ENCODE data around the gene TMEM119. TPM values are rescaled to one million over a fixed set of nuclear protein-coding genes. Genes with fewer than 3 reads are reported as not detected.

The TMEM119 gene
- polyA plus RNA-seq, 1 experiment = 60.3 TPM

GRCh38 chr12:108607981-108608600 is 10.2 kb upstream of the TMEM119 start:
- DNase-seq (ENCODE audit: low read depth, low spot score) = no peak
- TF ChIP-seq, protein P1, sequence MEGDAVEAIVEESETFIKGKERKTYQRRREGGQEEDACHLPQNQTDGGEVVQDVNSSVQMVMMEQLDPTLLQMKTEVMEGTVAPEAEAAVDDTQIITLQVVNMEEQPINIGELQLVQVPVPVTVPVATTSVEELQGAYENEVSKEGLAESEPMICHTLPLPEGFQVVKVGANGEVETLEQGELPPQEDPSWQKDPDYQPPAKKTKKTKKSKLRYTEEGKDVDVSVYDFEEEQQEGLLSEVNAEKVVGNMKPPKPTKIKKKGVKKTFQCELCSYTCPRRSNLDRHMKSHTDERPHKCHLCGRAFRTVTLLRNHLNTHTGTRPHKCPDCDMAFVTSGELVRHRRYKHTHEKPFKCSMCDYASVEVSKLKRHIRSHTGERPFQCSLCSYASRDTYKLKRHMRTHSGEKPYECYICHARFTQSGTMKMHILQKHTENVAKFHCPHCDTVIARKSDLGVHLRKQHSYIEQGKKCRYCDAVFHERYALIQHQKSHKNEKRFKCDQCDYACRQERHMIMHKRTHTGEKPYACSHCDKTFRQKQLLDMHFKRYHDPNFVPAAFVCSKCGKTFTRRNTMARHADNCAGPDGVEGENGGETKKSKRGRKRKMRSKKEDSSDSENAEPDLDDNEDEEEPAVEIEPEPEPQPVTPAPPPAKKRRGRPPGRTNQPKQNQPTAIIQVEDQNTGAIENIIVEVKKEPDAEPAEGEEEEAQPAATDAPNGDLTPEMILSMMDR (IDR thresholded peaks at IDR 0.05; ENCODE audit: low read depth, low read length) = no peak
- Histone ChIP-seq H3K27ac (ENCODE audit: low read depth, low read length) (no peak overlapping the region), H3K4me3 (ENCODE audit: low read depth, low read length) (no peak overlapping the region), H3K9me3 (ENCODE audit: control insufficient read depth, insufficient read depth, low read length) (no peaks in the 10 kb centered on the region; the same call in 1 of the 2 replicates), H3K27me3 (ENCODE audit: control insufficient read depth, insufficient read depth, low read length) (no peaks in the 10 kb centered on the region)
- POLR2A ChIA-PET = no interaction called here
- CTCF ChIA-PET = interaction anchor here (1.0 to 3.7 kb wide), 3 partner anchors 9 to 44 kb away, joined by 3 to 12 read pairs (median 9); no protein-coding TSS in a partner anchor

DNA sequence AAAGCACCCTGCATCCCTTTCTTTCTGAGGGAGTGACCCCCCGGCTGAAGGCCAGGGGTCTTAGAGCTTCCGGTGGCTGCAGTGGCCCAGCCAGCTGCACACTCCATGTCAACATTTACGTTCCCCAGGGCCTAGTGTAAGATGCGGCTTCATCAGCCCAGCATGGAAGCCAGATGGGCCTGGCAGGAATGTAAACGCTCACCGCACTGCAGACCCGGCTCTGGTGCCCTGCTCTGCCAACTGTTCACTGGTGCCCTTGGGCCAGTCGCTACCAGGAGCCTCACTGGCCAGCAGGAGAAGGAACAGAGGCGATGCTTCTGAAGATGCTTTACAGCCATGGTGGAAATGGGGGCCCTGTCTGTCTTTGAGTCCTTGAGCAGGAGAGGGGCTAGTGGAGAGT is 8.6 kb upstream of the TMEM119 start:
- Histone ChIP-seq H3K4me3 (ENCODE audit: low read depth, low read length) (no peak overlapping the region), H3K27me3 (ENCODE audit: control insufficient read depth, insufficient read depth, low read length) (no peaks in the 10 kb centered on the region), H3K27ac (ENCODE audit: low read depth, low read length) (no peak overlapping the region), H3K9me3 (ENCODE audit: control insufficient read depth, insufficient read depth, low read length) (no peaks in the 10 kb centered on the region; the same call in 1 of the 2 replicates)
- CTCF ChIA-PET = interaction anchor here (0.8 to 3.7 kb wide), 3 partner anchors 12 to 42 kb away, joined by 4 to 12 read pairs (median 9); no protein-coding TSS in a partner anchor
- TF ChIP-seq, protein P1 (IDR thresholded peaks at IDR 0.05; ENCODE audit: low read depth, low read length) = no peak
- DNase-seq (ENCODE audit: low read depth, low spot score) = no peak
- POLR2A ChIA-PET = no interaction called here

GRCh38 chr12:108605690-108606406 is 8.0 kb upstream of the TMEM119 start:
- TF ChIP-seq, protein P1 (IDR thresholded peaks at IDR 0.05; ENCODE audit: low read depth, low read length) = no peak
- DNase-seq (ENCODE audit: low read depth, low spot score) = no peak
- no peaks in the 10 kb centered on the region; the same call in 1 of the 2 replicates for H3K9me3 ChIP-seq (ENCODE audit: control insufficient read depth, insufficient read depth, low read length)
- H3K27me3 ChIP-seq (ENCODE audit: control insufficient read depth, insufficient read depth, low read length) = no peaks in the 10 kb centered on the region
- CTCF ChIA-PET = interaction anchor here (0.8 to 3.7 kb wide), 4 partner anchors 12 to 42 kb away, joined by 4 to 12 read pairs (median 9); no protein-coding TSS in a partner anchor
- POLR2A ChIA-PET = no interaction called here
- H3K4me3 ChIP-seq (ENCODE audit: low read depth, low read length) = no peak overlapping the region
- no peak overlapping the region for H3K27ac ChIP-seq (ENCODE audit: low read depth, low read length)

GRCh38 chr12:108605000-108605689 is 7.3 kb upstream of the TMEM119 start:
- TF ChIP-seq, protein P1 (IDR thresholded peaks at IDR 0.05; ENCODE audit: low read depth, low read length) = no peak
- POLR2A ChIA-PET = no interaction called here
- H3K4me3 ChIP-seq (ENCODE audit: low read depth, low read length) = no peak overlapping the region
- no peak overlapping the region for H3K27ac ChIP-seq (ENCODE audit: low read depth, low read length)
- CTCF ChIA-PET = interaction anchor here (1.1 to 1.6 kb wide), 2 partner anchors 13 to 41 kb away, joined by 5 to 9 read pairs; no protein-coding TSS in a partner anchor
- H3K27me3 ChIP-seq (ENCODE audit: control insufficient read depth, insufficient read depth, low read length) = no peaks in the 10 kb centered on the region
- H3K9me3 ChIP-seq (ENCODE audit: control insufficient read depth, insufficient read depth, low read length) = no peaks in the 10 kb centered on the region; the same call in 1 of the 2 replicates
- DNase-seq (ENCODE audit: low read depth, low spot score) = no peak

Measured in AG04450 (cell line).